NCI-H2171 treated with DMSO at 0.1 percent for 48 hours (cell line): Measurements from ENCODE around the gene BBS12.

ENCODE experiments used
- DNase-seq: peaks from one replicate; lab custom pipeline; 2025; lab: John Stamatoyannopoulos, UW

Gene BBS12

GRCh38 chr4:122732329-122733026, at the start of gene BBS12:
Gene BBS12, plus strand, starts transcription at chr4:122732704. Its CDS starts 9,189 bp downstream, at chr4:122741893.
- peak; percentile 93 for DNase-seq

- no peak for DNase-seq
Observed at GRCh38 chr4:122686691-122687090, 45.8 kb upstream of the BBS12 start.

GRCh38 chr4:122687531-122688061, 44.9 kb upstream of the BBS12 start:
- no peak for DNase-seq

GRCh38 chr4:122688529-122689140, 43.9 kb upstream of the BBS12 start:
- no peak for DNase-seq

GRCh38 chr4:122689972-122690371, 42.5 kb upstream of the BBS12 start:
- DNase-seq: no peak

- DNase-seq: no peak
Observed at GRCh38 chr4:122691988-122692387, 40.5 kb upstream of the BBS12 start.

GRCh38 chr4:122692641-122693520, 39.6 kb upstream of the BBS12 start:
- DNase-seq: no peak

- DNase-seq: no peak
Observed at GRCh38 chr4:122695226-122695625, 37.3 kb upstream of the BBS12 start.

- no peak for DNase-seq
Observed at GRCh38 chr4:122700178-122700725, 32.3 kb upstream of the BBS12 start.

- no peak for DNase-seq
Observed at GRCh38 chr4:122701061-122701460, 31.4 kb upstream of the BBS12 start.

- DNase-seq: no peak
Observed at GRCh38 chr4:122701965-122702364, 30.5 kb upstream of the BBS12 start.

GRCh38 chr4:122702939-122703338, 29.6 kb upstream of the BBS12 start:
- no peak for DNase-seq

- DNase-seq: no peak
Observed at GRCh38 chr4:122703868-122704267, 28.6 kb upstream of the BBS12 start.

- DNase-seq: no peak
Observed at GRCh38 chr4:122705009-122705408, 27.5 kb upstream of the BBS12 start.

GRCh38 chr4:122705547-122706117, 26.9 kb upstream of the BBS12 start:
- no peak for DNase-seq

- no peak for DNase-seq
Observed at GRCh38 chr4:122706511-122706910, 26.0 kb upstream of the BBS12 start.

GRCh38 chr4:122707497-122707896, 25.0 kb upstream of the BBS12 start:
- no peak for DNase-seq

- DNase-seq: no peak
Observed at GRCh38 chr4:122709236-122709635, 23.3 kb upstream of the BBS12 start.

GRCh38 chr4:122710434-122711308, 21.8 kb upstream of the BBS12 start:
- no peak for DNase-seq

GRCh38 chr4:122711919-122712318, 20.6 kb upstream of the BBS12 start:
- no peak for DNase-seq

- DNase-seq: no peak
Observed at GRCh38 chr4:122712782-122713181, 19.7 kb upstream of the BBS12 start.
